ENCODE measurements around the gene RHOBTB3.

Gene RHOBTB3, protein sequence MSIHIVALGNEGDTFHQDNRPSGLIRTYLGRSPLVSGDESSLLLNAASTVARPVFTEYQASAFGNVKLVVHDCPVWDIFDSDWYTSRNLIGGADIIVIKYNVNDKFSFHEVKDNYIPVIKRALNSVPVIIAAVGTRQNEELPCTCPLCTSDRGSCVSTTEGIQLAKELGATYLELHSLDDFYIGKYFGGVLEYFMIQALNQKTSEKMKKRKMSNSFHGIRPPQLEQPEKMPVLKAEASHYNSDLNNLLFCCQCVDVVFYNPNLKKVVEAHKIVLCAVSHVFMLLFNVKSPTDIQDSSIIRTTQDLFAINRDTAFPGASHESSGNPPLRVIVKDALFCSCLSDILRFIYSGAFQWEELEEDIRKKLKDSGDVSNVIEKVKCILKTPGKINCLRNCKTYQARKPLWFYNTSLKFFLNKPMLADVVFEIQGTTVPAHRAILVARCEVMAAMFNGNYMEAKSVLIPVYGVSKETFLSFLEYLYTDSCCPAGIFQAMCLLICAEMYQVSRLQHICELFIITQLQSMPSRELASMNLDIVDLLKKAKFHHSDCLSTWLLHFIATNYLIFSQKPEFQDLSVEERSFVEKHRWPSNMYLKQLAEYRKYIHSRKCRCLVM

DNA sequence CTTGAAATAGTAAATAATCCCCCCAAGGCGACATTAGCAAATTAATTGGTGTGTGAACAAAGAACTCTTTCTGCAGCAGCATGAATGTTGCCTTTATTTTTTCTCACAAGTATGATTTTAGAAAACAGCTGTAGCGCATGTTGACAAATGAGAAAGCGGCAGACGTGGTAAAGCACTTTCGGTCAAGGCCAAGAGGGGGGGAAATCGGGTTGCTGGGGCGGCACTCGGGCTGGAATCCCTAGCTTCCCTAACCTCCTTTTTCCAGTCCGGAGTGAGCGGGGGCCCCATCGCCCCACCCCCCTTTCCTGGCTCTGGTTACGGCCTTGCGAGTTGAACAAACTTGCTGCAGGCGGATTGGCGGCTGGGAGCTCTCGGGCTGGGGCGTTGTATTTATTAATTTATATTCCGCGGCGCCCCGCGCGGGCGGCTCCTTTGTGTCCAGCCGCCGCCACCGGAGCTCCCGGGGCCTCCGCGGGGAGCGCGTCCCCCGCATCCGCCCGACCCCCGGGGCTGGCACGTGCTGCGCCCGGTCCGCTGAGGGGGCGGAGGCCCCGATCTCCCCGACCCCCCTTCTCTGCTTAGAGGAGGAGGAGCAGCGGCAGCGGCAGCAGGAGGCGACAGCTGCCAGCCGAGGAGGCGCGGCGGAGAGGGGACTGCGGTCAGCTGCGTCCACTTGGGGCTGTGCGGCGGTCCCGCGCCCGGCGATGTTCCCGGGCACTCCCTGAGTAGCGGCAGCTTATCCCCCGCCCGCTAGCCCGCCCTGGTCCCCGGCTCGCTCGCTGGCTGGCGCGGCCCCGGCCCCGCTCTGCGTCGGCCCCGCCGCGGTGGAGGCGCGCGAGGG is at the start of gene RHOBTB3:
RHOBTB3 (plus strand) TSS at position 607 of the 841 bp plus-strand sequence. CDS start 347 bp downstream, outside the sequence.
- POLR2A ChIA-PET, result interaction anchor here (0.7 to 2.0 kb wide), 11 partner anchors 8 to 91 kb away, joined by 3 to 17 read pairs (median 4); partner anchors contain the start of genes GLRX and RFESD
- peak within 1 kb of the TSS; percentile 81 for H3K4me3 ChIP-seq (ENCODE audit: low read depth, low read length)
- CTCF ChIA-PET, result interaction anchor here (0.7 to 6.0 kb wide), 18 partner anchors 8 to 128 kb away, joined by 3 to 49 read pairs (median 4); partner anchors contain the start of genes GLRX and RFESD
- TF ChIP-seq, protein P1, sequence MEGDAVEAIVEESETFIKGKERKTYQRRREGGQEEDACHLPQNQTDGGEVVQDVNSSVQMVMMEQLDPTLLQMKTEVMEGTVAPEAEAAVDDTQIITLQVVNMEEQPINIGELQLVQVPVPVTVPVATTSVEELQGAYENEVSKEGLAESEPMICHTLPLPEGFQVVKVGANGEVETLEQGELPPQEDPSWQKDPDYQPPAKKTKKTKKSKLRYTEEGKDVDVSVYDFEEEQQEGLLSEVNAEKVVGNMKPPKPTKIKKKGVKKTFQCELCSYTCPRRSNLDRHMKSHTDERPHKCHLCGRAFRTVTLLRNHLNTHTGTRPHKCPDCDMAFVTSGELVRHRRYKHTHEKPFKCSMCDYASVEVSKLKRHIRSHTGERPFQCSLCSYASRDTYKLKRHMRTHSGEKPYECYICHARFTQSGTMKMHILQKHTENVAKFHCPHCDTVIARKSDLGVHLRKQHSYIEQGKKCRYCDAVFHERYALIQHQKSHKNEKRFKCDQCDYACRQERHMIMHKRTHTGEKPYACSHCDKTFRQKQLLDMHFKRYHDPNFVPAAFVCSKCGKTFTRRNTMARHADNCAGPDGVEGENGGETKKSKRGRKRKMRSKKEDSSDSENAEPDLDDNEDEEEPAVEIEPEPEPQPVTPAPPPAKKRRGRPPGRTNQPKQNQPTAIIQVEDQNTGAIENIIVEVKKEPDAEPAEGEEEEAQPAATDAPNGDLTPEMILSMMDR (IDR thresholded peaks at IDR 0.05; ENCODE audit: insufficient read depth, low read length, missing control alignments), result peak; percentile 8
- DNase-seq (ENCODE audit: low read depth, low spot score), result peak; percentile 60

DNA sequence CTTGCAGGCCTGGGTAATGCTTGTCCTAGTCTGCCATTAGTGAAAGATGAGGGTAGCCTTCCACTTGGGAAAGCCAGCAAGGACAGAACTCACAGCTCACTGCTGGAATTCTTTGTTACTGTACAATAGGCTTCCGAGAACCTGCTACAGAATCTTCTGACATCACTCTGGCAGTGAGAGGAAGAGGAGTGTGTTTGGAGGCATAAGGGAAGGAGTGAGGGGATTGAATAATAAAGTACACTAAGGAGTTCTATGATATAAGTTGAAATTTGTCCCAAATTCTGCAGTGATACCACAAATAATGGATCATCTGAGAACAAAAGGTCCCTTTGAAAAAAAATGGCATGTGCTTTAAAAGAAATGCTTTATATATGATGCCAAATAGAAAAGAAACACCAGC is 48.2 kb upstream of the RHOBTB3 start, which contains the start of gene SPATA9:
SPATA9 (minus strand) TSS at position 101 of the 400 bp plus-strand sequence. CDS start 137 bp downstream, outside the sequence.
- H3K4me3 ChIP-seq (ENCODE audit: low read depth, low read length), result no peak within 1 kb of the TSS
- ChIA-PET CTCF (interaction anchor here (0.6 kb wide), 1 partner anchor 19 kb away, joined by 3 read pairs; no protein-coding TSS in a partner anchor), POLR2A (no interaction called here)
- TF ChIP-seq, protein P1 (IDR thresholded peaks at IDR 0.05; ENCODE audit: insufficient read depth, low read length, missing control alignments), result no peak
- DNase-seq (ENCODE audit: low read depth, low spot score), result no peak

DNA sequence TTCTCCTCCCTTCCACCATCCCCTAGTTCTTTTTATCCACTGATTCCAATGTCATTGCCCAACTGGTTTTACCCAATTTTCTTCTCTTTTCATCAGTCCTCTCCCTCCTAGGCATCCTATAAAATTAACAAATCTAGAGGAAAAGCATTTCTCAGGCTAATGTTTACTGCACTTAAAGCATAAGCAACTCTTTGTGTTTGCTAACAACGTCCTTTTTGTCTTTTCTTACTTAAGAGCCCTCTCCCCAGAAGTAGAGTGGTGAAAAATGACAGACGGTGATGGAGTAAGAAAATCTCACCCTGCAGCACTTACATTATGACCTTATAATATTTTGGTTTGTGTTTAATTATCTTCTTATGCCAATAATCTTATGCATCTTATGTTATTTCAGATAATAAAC is 46.8 kb upstream of the RHOBTB3 start:
- TF ChIP-seq, protein P1 (IDR thresholded peaks at IDR 0.05; ENCODE audit: insufficient read depth, low read length, missing control alignments), result no peak
- DNase-seq (ENCODE audit: low read depth, low spot score), result no peak
- CTCF ChIA-PET, result no interaction called here
- no peak overlapping the region for H3K4me3 ChIP-seq (ENCODE audit: low read depth, low read length)
- POLR2A ChIA-PET, result no interaction called here

DNA sequence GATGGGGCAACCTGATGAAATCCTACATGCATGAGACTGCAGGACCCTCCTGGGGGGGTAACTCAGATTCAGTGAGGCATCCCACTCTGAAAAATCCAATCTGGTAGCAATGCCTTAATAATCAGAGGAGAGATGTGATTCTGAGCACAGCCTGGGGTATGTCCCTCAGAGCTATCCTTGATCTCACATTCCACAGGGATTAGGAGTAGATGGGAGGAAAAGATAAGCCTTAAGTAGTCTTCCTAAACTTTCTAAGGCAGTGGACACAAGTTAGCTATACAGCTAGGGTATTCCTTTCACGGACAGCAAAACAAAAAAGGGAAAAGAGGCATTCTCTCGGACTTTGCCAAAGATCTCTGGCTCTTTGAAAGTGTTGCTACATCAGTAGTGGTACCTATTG is 44.5 kb upstream of the RHOBTB3 start:
- POLR2A ChIA-PET, result no interaction called here
- TF ChIP-seq, protein P1 (IDR thresholded peaks at IDR 0.05; ENCODE audit: insufficient read depth, low read length, missing control alignments), result no peak
- no peak for DNase-seq (ENCODE audit: low read depth, low spot score)
- no peak overlapping the region for H3K4me3 ChIP-seq (ENCODE audit: low read depth, low read length)
- CTCF ChIA-PET, result interaction anchor here (1.2 kb wide), 1 partner anchor 22 kb away, joined by 6 read pairs; no protein-coding TSS in a partner anchor

DNA sequence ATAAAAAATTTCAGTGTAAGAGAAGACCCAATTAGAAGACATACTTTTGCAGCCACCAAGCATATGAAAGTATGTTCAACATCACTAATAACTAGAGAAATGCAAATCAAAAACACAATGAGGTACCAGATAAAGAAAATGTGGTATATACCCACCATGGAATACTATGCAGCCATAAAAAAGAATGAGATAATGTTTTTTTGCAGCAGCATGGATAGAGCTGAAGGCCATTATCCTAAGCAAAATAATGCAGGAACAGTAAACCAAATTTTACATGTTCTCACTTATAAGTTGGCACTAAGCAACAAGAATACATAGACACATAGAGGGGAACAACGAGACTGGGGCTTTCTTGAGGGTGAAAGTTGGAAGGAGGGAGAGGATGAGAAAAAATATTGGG is 41.5 kb upstream of the RHOBTB3 start:
- ChIA-PET POLR2A (no interaction called here), CTCF (interaction anchor here (1.6 kb wide), 1 partner anchor 26 kb away, joined by 6 read pairs; no protein-coding TSS in a partner anchor)
- TF ChIP-seq, protein P1 (IDR thresholded peaks at IDR 0.05; ENCODE audit: insufficient read depth, low read length, missing control alignments), result no peak
- H3K4me3 ChIP-seq (ENCODE audit: low read depth, low read length), result no peak overlapping the region
- no peak for DNase-seq (ENCODE audit: low read depth, low spot score)

Data from AG04449 (cell line).